H54 (cell line): Measurements from ENCODE around the gene RIMBP2.

ENCODE experiments used
- DNase-seq: peaks from one replicate; pipeline ENCODE4 v3.0.0; 2011; ENCODE audit warnings: low spot score, mixed read lengths; ENCODE audit not compliant: insufficient read length
- FAIRE-seq: peaks from 3 replicates; lab custom pipeline; 2011; peaks lifted over from hg19 to GRCh38; lab: Jason Lieb, UNC
- POLR2A ChIP-seq: IDR thresholded peaks from 2 replicates; pipeline ENCODE4 v1.6.1; 2011; ENCODE audit warnings: low read depth, mild to moderate bottlenecking, low read length

RIMBP2 gene

GRCh38 chr12:130546494-130546893 lies 169.6 kb downstream of the RIMBP2 start:
- no peak for DNase-seq
- TF ChIP-seq POLR2A, result no peak
- no peak for FAIRE-seq

- TF ChIP-seq POLR2A, result no peak
- DNase-seq (no peak), FAIRE-seq (no peak)
Observed at GRCh38 chr12:130545475-130545874, 170.6 kb downstream of the RIMBP2 start.

GRCh38 chr12:130540376-130540775 lies 175.7 kb downstream of the RIMBP2 start:
- DNase-seq (no peak), FAIRE-seq (no peak)
- TF ChIP-seq POLR2A, result no peak

DNA sequence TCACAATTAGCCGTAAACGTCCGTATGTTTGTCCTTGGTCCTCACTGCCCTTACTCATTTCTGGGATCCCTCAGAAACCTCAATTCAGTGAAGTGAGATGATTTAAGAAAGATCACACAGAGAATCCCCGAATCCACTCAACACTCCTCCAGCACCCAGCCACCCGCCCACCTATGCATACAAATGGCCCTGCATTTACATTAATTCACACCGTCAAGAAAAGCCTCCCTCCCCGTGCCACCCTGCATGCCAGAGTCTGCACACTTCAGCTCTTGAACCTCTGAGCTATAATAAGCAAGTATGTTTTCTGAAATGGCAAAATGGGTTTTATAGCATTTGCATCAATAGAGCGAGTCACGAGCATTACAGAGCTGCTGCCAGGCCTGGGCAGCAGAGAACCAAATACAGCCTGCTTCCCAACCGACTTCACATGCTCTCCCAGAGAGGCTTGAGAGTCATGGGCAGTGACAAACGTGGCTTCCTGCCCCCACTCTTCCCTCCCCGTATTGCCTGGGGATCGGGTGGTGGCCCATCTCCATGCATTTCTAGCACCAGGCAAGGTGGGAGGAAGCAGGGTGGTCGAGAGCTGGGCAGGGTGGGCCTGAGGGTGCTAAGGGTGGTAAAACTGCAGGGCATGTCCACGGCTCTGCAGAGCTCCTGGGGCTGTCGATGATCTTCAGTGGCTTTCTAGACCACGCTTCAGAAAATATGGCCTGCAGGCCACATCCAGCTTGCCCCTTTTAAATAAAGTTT lies 177.6 kb downstream of the RIMBP2 start:
- no peak for TF ChIP-seq POLR2A
- FAIRE-seq, result no peak
- no peak for DNase-seq

DNA sequence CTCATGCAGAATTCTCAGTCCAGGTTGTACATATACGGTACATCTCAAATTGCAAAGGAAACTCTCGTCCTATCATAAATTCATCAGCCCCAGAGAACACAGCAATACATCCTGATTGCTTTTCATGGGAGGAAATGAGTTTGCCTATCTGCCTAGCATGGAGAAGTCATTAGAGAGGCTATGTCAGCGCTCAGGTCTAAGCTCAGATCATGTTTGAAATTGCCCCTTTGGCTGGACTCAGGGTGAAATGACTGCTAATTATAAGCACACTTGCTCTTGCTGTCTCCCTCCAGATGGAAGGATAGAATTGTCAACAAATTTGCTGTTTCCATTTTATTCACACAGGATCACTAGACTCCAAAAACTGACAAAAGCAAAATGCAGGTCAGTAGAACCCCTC lies 178.4 kb downstream of the RIMBP2 start:
- DNase-seq (no peak), FAIRE-seq (no peak)
- no peak for TF ChIP-seq POLR2A

DNA sequence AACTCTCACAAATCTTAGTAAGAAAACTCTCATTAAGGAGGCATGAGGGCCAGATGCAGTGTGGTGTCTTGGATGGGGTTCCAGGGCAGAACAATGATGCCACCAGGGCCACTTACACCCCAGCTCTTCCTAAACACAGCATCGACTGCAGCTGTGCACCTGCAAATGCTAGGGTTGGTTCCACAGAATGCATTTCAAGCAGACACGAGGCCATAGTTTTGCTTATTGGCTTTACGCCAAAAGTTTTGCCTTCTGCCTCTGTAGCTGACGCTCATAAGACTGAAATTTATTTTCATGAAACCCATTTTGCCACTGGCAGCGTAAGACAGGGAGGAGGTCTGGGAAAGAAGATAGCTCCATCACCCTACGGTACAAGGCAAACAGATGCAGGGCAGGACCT lies 179.0 kb downstream of the RIMBP2 start:
- FAIRE-seq, result no peak

GRCh38 chr12:130530429-130530828 lies 185.7 kb downstream of the RIMBP2 start:
- DNase-seq, result no peak
- no peak for TF ChIP-seq POLR2A
- FAIRE-seq, result no peak

More for the DNA sequence above, 179.0 kb downstream of the RIMBP2 start:
- TF ChIP-seq POLR2A, result no peak
- no peak for DNase-seq

GRCh38 chr12:130529781-130530180 lies 186.3 kb downstream of the RIMBP2 start:
- FAIRE-seq (no peak), DNase-seq (no peak)
- TF ChIP-seq POLR2A, result no peak

GRCh38 chr12:130527239-130527638 lies 188.9 kb downstream of the RIMBP2 start:
- FAIRE-seq (no peak), DNase-seq (no peak)
- TF ChIP-seq POLR2A, result no peak

DNA sequence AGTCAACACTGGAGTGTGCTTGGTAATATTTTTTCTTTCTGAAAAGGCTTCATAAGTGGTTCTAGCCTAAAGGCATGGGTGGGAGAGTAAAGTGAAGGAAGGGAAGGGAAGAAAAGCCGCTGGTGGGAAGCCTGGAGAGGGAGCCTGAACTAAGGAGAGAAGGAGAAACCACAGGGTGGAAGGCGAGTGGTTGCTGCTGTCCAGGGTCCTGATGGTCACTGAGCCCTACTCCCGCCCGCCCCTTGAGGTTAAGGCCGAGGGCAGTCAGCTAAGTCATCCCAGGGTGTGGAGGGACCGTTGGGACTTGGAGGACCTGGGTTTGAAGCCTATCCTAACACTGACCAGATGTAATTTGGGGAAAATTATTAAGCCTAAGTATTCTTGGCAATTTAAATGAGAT lies 189.3 kb downstream of the RIMBP2 start:
- peak; percentile 28 for DNase-seq
- FAIRE-seq, result no peak
- no peak for TF ChIP-seq POLR2A

- no peak for FAIRE-seq
- TF ChIP-seq POLR2A, result no peak
- DNase-seq, result no peak
Observed at GRCh38 chr12:130525384-130526172, 190.5 kb downstream of the RIMBP2 start.

GRCh38 chr12:130524759-130525158 lies 191.3 kb downstream of the RIMBP2 start:
- no peak for FAIRE-seq
- no peak for DNase-seq
- TF ChIP-seq POLR2A, result no peak

DNA sequence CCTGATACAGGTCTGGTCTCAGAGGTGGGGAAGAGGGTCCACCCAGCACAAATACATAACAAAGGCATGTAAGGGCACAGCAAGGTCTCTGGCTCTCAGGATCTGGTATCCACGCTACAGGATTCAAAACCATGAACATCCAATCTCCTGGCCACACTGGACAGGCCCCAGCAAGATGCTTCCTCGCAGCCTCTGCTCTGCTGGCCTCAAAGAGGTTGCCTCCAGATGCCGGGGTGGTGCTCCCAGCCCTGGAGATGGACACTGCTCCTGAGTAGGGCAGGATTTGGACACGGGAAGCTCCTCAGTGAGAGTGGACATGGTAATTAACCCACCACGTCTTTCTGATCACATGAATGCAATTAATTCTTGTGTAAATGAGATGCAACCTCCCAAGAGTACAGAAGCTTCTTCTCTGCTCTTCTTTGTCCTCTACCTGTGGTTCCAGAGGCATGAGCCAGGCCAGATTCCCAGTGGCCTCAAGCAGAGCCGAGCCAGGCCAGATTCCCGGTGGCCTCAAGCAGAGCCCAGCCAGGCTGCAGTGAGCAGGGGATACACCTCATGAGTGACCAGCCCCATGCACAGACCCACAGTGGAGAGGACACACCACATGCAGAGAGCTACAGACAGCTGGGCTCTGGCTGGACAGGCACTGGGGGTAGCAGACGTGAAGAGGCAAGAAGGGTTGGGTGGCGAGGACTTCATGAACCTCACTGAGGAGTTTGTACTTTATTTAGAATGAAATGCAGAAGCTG lies 192.1 kb downstream of the RIMBP2 start:
- TF ChIP-seq POLR2A, result no peak
- FAIRE-seq, result no peak
- no peak for DNase-seq

DNA sequence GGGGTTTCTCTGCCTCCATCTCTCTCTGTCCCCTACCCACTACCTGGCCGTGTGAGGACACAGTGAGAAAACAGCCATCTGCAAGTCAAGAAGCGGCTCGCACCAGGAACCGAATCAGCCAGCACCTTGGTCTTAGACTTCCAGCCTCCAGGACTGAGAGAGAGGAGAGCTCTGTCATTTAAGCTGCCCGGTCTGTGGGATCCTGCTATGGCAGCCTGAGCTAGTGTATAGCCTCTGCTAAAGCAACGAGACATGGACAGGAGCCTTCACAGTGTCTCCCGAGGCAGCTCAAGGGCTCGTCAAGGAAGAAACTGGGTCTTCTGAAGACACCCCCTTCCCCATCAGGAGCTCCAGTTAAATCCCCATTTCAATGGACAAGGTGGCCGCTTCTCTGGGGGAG lies 192.9 kb downstream of the RIMBP2 start:
- FAIRE-seq (no peak), DNase-seq (no peak)
- TF ChIP-seq POLR2A, result no peak
